GM06990 (cell line): ENCODE results near the gene S100Z.
"Not testable (repeated sequence)": the region's sequence is repeated elsewhere in the genome, so short reads cannot be mapped to it uniquely, and the experiment has no call there.

Experiments
- DNase-seq: peaks from one replicate; pipeline ENCODE4 v3.0.0-alpha.2; 2011; ENCODE audit not compliant: insufficient read length; ENCODE audit errors: extremely low read depth
- H3K27me3 ChIP-seq: replicated peaks from 2 replicates; pipeline ENCODE4 v1.6.0; 2011; ENCODE audit warnings: low read length; ENCODE audit not compliant: control insufficient read depth, insufficient read depth
- H3K36me3 ChIP-seq: 2 replicates; pipeline ENCODE4 v1.5.1; 2011; ENCODE audit warnings: low read length; ENCODE audit not compliant: control insufficient read depth, insufficient read depth
- H3K4me3 ChIP-seq: replicated peaks from 2 replicates; pipeline ENCODE4 v1.5.1; 2011; ENCODE audit warnings: low read depth, mild to moderate bottlenecking, control low read depth, low read length
- TF ChIP-seq, protein P1 (sequence below): IDR thresholded peaks from 2 replicates; pipeline ENCODE4 v1.5.1; 2011; ENCODE audit warnings: low read length, control low read depth, mild to moderate bottlenecking, inconsistent platforms; ENCODE audit not compliant: insufficient read depth, poor library complexity, severe bottlenecking

S100Z gene

DNA sequence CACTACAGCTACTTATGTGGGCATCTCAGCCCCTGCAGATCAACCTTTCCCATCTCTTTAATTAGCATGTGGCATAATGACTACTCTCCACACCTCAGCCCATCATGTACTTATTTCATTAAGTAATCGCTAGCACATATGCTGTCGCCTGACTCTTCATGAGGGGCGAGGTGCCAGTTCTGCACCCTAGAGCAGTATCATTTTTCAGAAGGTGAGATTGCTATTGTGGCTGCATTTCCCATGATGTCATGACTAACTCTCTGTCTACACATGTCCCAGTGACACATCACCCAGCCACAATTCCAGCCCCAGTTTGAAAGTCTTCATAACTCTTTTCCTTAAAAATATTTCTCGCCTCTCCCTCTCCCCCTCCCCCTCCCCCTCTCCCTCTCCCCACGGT lies 38.6 kb upstream of the S100Z start:
- Histone ChIP-seq H3K4me3 (no peak overlapping the region), H3K27me3 (no peaks in the 10 kb centered on the region), H3K36me3 (no peaks in the 10 kb centered on the region)
- DNase-seq: no peak
- TF ChIP-seq, protein P1, sequence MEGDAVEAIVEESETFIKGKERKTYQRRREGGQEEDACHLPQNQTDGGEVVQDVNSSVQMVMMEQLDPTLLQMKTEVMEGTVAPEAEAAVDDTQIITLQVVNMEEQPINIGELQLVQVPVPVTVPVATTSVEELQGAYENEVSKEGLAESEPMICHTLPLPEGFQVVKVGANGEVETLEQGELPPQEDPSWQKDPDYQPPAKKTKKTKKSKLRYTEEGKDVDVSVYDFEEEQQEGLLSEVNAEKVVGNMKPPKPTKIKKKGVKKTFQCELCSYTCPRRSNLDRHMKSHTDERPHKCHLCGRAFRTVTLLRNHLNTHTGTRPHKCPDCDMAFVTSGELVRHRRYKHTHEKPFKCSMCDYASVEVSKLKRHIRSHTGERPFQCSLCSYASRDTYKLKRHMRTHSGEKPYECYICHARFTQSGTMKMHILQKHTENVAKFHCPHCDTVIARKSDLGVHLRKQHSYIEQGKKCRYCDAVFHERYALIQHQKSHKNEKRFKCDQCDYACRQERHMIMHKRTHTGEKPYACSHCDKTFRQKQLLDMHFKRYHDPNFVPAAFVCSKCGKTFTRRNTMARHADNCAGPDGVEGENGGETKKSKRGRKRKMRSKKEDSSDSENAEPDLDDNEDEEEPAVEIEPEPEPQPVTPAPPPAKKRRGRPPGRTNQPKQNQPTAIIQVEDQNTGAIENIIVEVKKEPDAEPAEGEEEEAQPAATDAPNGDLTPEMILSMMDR: no peak

DNA sequence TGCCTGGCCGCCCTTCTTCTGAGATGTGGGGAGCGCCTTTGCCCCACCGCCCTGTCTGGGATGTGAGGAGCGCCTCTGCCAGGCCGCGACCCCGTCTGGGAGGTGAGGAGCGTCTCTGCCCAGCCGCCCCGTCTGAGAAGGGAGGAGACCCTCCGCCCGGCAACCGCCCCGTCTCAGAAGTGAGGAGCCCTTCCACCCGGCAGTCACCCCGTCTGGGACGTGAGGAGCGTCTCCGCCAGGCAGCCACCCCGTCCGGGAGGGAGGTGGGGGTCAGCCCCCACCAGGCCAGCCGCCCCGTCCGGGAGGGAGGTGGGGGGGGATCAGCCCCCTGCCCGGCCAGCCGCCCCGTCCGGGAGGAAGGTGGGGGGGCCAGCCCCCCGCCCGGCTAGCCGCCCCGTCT lies 37.6 kb upstream of the S100Z start:
- H3K4me3 ChIP-seq, H3K27me3 ChIP-seq, DNase-seq, H3K36me3 ChIP-seq: not testable (repeated sequence)

DNA sequence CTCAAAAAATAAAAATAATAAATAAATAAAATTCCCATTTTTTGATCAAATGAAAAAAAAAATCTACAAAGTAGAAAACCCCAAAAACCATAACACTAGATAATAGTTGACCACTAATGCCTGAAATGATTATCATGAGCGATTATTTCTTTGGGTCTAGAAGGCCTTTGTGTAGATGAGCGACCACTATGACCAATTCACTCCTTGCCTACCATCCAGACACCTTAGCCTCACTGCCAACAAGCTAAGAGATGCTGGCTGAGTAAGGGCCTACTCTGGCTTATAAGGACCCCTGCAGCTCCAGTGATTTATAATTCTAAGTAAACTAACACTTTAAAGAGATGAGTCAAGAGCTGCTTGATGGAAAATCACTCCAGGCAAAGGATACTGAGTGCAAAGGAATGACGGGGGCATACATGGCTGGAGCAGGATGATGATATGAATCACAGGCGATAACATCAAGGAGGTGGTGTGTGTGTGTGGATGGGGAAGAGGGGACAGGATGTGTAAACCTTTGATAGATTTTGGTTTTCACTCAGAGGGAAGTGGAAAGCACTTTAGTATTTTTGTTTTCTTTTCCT lies 35.7 kb upstream of the S100Z start:
- no peak for DNase-seq
- Histone ChIP-seq H3K36me3 (no peaks in the 10 kb centered on the region), H3K4me3 (no peak overlapping the region), H3K27me3 (no peaks in the 10 kb centered on the region; the same call in 1 of the 2 replicates)
- TF ChIP-seq, protein P1: no peak

DNA sequence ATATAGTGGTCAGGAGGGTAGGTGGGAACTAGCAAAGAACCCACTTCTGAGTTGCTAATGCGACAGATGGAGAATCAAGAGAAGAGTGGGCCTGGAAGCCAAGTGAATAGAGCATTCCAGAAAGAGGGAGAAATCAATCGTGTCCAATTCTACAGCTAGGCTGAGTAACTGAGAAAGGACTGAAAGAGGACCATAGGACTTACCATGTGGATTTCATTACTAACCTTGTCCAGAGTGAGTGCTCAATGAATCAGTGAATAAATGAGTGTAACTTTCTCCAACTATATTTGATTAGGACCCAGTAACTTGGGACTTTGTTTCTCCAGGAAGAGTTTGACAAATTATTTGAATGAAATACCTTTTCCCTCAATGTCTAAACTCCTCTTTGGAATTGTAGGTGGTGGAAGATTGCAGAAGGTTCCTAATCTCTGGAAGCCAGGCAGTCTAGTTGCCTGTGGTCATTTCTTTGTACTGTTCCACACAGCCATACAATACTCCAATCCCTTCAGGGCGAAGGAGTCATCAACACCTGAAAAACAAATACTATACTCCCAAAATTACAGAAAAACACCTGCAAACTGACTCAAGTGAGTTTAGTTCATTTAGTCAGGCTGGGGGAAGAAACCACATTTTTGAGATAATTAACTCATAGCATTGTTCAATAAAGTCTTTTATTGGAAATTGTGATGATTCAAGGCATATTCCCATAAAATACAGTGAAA lies 33.5 kb upstream of the S100Z start:
- no peak for DNase-seq
- Histone ChIP-seq H3K27me3 (no peaks in the 10 kb centered on the region; the same call in none of the 2 replicates), H3K4me3 (no peak overlapping the region), H3K36me3 (no peaks in the 10 kb centered on the region)
- TF ChIP-seq, protein P1: no peak

DNA sequence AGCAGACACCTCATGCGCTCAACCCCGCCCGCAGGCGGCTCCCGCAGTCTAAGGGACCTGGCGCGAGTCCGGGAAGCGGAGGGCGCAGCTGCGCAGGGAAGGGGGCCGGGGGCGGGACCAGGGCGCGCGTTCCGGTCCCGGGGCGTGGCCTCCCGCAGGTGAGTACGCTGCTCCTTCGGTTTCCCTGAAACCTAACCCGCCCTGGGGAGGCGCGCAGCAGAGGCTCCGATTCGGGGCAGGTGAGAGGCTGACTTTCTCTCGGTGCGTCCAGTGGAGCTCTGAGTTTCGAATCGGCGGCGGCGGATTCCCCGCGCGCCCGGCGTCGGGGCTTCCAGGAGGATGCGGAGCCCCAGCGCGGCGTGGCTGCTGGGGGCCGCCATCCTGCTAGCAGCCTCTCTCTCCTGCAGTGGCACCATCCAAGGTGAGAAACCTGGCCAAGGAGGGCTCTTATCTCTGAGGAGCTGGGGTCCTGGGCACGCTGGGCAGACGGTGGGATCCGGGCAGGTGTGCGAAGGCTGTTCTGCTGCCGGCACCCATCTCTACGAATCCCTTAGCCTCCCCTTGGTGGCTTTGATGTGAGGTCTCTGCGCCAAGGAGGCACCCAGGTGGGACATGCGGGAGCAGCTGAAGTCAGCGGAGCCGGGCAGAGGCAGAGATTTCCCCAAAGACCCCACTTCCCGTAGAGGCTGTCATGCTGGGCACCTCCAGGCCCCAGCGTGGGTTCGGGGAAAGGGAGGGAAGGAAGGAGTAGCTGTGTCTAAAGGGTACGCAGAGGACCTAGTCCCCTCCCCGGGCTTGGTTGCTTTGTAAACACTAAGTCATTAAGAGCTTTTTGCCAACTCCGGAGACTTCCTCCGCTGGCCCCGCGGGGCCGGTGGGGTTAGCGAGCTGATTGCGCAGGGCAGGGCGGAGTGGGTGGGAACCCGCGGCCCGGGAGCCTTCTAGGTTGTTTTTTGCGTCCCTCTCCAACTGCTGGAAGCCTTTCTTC lies 30.7 kb upstream of the S100Z start, which contains the start of gene F2RL1:
TSS of gene F2RL1 (plus strand) at position 187 of the 988 bp plus-strand sequence. CDS start at position 340, 153 bp downstream.
- Histone ChIP-seq H3K27me3 (no peaks in the 10 kb centered on the region; the same call in none of the 2 replicates), H3K36me3 (no peaks in the 10 kb centered on the region)
- TF ChIP-seq, protein P1: no peak

More for the DNA sequence above, 30.7 kb upstream of the S100Z start, which contains the start of gene F2RL1:
- peak within 1 kb of the TSS; percentile 64 for H3K4me3 ChIP-seq
- DNase-seq: peak; percentile 15
